ENCODE results near the gene TSNAX.

TSNAX gene

DNA sequence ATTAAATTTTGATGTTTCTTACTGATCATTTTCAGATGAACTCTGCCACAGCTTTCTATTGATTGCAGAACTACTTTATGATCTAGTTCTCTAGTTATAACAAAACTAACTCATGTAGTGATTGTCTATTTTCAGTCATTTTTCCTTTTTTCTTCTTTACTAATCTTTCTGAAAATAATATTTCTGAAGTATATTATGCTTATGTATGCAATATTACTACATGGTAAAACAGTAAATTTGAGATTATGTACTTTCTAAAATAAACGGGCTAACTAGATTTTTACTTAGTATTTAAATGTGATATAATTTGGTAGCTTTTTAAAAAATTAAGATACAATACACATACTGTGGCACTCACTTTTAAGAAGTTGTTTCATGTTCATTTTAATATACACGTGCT, 7.6 kb downstream of the TSNAX start:
- no peak for ATAC-seq

GRCh38 chr1:231540847-231541246, 12.4 kb downstream of the TSNAX start:
- Mint-ChIP-seq H3K27me3 (no peaks in the 10 kb centered on the region), H3K9me3 (peaks cover 7 to 10% of the 10 kb centered on the region in 2 donors), H3K4me1 (peaks cover 6% of the 10 kb centered on the region), H3K4me3 (no peak overlapping the region), H3K27ac (no peak overlapping the region)
- no peak for DNase-seq
- no peak for ATAC-seq

More for the DNA sequence above, 7.6 kb downstream of the TSNAX start:
- H3K27ac Mint-ChIP-seq = no peak overlapping the region
- no peak for DNase-seq
- no peaks in the 10 kb centered on the region for H3K27me3 Mint-ChIP-seq
- peaks cover 5 to 7% of the 10 kb centered on the region in 2 donors for H3K9me3 Mint-ChIP-seq
- no peak overlapping the region for H3K4me3 Mint-ChIP-seq
- peaks cover 26% of the 10 kb centered on the region for H3K4me1 Mint-ChIP-seq

DNA sequence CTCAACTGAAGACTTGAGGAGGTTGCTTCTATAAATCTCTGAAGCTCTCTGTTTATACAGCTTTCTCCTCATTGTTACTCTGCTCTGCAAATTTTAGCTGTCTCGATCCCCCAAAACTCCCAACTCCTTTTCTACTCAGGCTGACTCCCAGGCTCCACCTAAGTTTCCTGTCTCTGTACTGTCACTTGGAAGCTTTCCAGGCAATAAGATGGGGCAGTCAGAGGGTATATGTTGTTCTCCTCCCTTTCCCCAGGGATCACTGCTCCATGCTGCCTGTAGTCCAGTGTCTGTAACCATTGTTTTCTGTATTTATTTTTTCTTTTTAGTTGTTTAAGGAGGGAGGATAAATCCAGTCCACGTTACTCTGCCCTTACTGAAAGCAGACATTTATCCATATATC, 13.4 kb downstream of the TSNAX start:
- Mint-ChIP-seq H3K27me3 (no peaks in the 10 kb centered on the region), H3K9me3 (peaks cover 7 to 10% of the 10 kb centered on the region in 2 donors), H3K4me1 (peaks cover 12% of the 10 kb centered on the region), H3K27ac (no peak overlapping the region), H3K4me3 (no peak overlapping the region)
- no peak for ATAC-seq
- DNase-seq = no peak

- no peak for ATAC-seq
- no peak overlapping the region for H3K4me3 Mint-ChIP-seq
Observed at GRCh38 chr1:231544943-231545592, 16.6 kb downstream of the TSNAX start.

DNA sequence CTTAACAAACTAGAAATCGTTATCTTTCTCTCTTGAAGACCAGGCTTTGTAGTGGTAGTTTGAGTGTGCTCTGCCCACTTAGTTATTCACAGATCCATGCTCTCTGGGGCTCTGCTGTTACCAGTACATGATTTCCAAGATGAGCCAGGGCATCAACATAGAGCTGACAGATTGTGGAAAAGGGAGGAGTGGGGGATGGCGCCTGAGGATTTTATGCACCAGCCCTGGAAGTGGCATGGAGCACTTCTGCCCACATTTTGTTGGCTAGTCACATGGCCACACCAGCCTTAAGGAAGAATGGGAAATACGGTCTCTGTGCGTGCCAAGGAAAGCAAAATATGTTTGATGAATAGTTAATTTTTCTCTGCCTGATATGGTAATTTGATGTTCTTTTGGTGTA, 18.2 kb downstream of the TSNAX start:
- no peak for DNase-seq
- peaks cover 7% of the 10 kb centered on the region for H3K4me1 Mint-ChIP-seq
- H3K27me3 Mint-ChIP-seq = no peaks in the 10 kb centered on the region
- H3K4me3 Mint-ChIP-seq = no peak overlapping the region
- no peaks in the 10 kb centered on the region for H3K9me3 Mint-ChIP-seq
- ATAC-seq = no peak
- H3K27ac Mint-ChIP-seq = peak overlapping the region in 1 of 2 donors; percentile 39

More at GRCh38 chr1:231544943-231545592, 16.6 kb downstream of the TSNAX start:
- Mint-ChIP-seq H3K27ac (no peak overlapping the region), H3K27me3 (no peaks in the 10 kb centered on the region), H3K4me1 (peaks cover 13% of the 10 kb centered on the region), H3K9me3 (peaks cover 7 to 10% of the 10 kb centered on the region in 2 donors)
- DNase-seq = no peak

GRCh38 chr1:231549733-231550447, 21.4 kb downstream of the TSNAX start:
- no peak overlapping the region for H3K27ac Mint-ChIP-seq
- H3K27me3 Mint-ChIP-seq = no peaks in the 10 kb centered on the region
- no peaks in the 10 kb centered on the region for H3K9me3 Mint-ChIP-seq
- DNase-seq (no peak), ATAC-seq (no peak)
- no peak overlapping the region for H3K4me3 Mint-ChIP-seq
- peaks cover 15% of the 10 kb centered on the region for H3K4me1 Mint-ChIP-seq

GRCh38 chr1:231550448-231550781, 21.9 kb downstream of the TSNAX start:
- H3K9me3 Mint-ChIP-seq = no peaks in the 10 kb centered on the region
- ATAC-seq (peak; percentile 45), DNase-seq (no peak)
- H3K4me3 Mint-ChIP-seq = no peak overlapping the region
- H3K27ac Mint-ChIP-seq = no peak overlapping the region
- no peaks in the 10 kb centered on the region for H3K27me3 Mint-ChIP-seq
- peaks cover 20% of the 10 kb centered on the region for H3K4me1 Mint-ChIP-seq

DNA sequence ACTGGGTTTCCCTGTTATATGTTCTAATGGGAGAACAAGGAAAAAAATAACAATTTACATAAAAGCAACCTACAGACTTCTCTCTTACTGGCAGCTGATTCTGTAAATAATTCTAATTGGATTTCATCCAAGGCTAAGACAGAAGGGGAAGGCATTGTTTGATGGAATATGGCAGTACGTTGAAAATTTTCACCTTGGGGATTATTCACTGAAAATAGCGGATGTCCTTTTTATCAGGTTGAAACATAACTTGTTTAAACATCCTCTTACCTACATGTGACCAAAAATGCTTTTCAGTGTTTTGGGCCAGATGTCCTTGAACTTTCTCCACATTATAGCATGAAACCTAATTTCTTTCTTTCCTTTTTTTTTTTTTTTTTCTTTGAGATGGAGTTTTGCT, 24.9 kb downstream of the TSNAX start:
- H3K27ac Mint-ChIP-seq = no peak overlapping the region
- no peaks in the 10 kb centered on the region for H3K9me3 Mint-ChIP-seq
- no peaks in the 10 kb centered on the region for H3K27me3 Mint-ChIP-seq
- DNase-seq (no peak), ATAC-seq (no peak)
- no peak overlapping the region for H3K4me3 Mint-ChIP-seq
- H3K4me1 Mint-ChIP-seq = peaks cover 27% of the 10 kb centered on the region

DNA sequence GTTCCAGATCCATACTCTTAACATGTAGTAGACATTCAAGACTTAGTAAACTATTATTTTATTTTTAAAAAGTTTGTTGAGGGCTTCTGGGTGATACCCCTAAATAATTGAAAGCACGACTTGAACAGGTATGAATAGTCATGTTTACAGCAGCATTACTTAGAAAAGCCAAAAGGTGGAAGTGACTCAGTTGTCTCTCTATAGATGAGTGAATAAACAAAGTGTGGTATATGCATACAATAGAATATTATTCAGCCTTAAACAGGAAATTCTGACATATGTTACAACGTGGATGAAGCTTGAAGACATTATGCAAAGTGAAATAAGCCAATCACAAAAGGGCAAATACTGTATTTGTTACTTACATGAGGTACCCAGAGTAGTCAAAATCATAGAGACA, 26.5 kb downstream of the TSNAX start:
- Mint-ChIP-seq H3K27ac (no peak overlapping the region), H3K27me3 (no peaks in the 10 kb centered on the region), H3K4me3 (no peak overlapping the region), H3K4me1 (peaks cover 29% of the 10 kb centered on the region), H3K9me3 (no peaks in the 10 kb centered on the region)
- DNase-seq = no peak
- ATAC-seq = peak; percentile 84

- DNase-seq = no peak
- H3K4me3 Mint-ChIP-seq = no peak overlapping the region
- no peak for ATAC-seq
- H3K4me1 Mint-ChIP-seq = peaks cover 29% of the 10 kb centered on the region
- no peak overlapping the region for H3K27ac Mint-ChIP-seq
- no peaks in the 10 kb centered on the region for H3K27me3 Mint-ChIP-seq
- no peaks in the 10 kb centered on the region for H3K9me3 Mint-ChIP-seq
Observed at GRCh38 chr1:231557411-231557810, 28.9 kb downstream of the TSNAX start.

DNA sequence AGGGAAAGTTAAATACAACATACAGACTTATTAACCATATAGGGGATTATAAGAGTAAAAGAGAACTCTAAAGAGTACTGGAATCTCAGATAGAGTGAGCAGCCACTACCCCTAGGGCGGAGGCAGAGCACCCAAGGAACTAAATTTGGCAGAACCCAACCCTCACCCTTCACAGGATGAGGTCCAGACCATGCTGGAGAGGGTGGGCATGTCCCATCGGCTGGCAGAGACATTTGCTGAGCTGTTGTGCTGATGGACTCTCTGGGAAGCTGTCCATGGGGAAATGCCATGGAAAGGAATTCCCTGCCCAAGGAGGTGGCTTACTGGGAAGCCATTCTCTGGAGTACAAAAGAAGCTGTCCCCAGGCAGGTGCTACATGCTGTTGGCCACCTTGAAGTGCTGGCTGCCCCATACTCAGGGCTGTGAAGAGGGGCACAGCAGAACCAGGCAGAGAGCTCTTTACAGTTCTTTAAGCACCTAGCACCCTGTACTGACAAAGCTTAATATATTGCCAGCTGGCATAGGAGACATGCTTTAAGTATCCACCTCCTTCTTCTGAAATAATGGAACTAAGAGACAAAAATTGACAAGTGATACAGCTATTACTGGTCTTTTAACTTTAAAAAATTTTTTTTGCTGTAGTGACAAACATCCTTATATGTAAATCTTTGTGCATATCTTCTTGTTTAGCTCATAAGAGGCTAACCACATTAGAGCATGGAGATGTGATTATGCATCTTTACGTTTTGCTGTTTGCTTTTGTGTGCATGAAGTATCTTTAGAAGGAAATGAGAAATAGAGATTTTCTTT, 29.6 kb downstream of the TSNAX start:
- DNase-seq (no peak), ATAC-seq (no peak)
- Mint-ChIP-seq H3K27me3 (no peaks in the 10 kb centered on the region), H3K4me3 (no peak overlapping the region), H3K27ac (no peak overlapping the region), H3K9me3 (no peaks in the 10 kb centered on the region), H3K4me1 (peaks cover 29% of the 10 kb centered on the region)

DNA sequence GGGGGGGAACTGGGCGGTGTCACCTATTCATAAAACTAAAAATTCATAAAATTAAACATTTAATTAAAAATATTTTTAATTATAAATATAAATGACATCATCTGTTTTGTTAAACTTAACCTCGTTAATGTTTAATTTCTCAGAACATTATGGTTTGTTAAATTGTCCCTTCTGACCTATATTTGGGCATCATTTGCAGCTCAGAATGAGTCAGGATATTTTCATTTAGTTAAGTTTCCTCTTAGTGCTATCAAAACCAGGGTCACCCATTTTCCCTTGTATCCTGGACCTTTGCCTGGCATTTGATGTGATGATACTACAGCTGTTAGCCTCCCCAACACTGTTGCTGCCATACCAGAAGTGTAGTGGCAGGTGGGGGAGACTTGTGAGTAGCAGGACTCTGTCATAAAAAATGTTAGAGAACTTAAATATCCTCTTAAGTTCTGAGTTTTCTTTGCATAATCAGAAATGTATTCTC, 30.3 kb downstream of the TSNAX start:
- no peak overlapping the region for H3K4me3 Mint-ChIP-seq
- no peaks in the 10 kb centered on the region for H3K27me3 Mint-ChIP-seq
- H3K27ac Mint-ChIP-seq = no peak overlapping the region
- no peaks in the 10 kb centered on the region for H3K9me3 Mint-ChIP-seq
- no peak for DNase-seq
- peaks cover 29% of the 10 kb centered on the region for H3K4me1 Mint-ChIP-seq
- no peak for ATAC-seq

GRCh38 chr1:231561647-231562383, 33.3 kb downstream of the TSNAX start:
- Mint-ChIP-seq H3K4me3 (no peak overlapping the region), H3K27ac (no peak overlapping the region), H3K27me3 (no peaks in the 10 kb centered on the region), H3K9me3 (no peaks in the 10 kb centered on the region), H3K4me1 (peaks cover 13% of the 10 kb centered on the region)
- DNase-seq (no peak), ATAC-seq (no peak)

- Mint-ChIP-seq H3K27me3 (no peaks in the 10 kb centered on the region), H3K4me1 (peaks cover 3% of the 10 kb centered on the region), H3K4me3 (no peak overlapping the region), H3K9me3 (no peaks in the 10 kb centered on the region), H3K27ac (peak overlapping the region in 1 of 2 donors; percentile 77)
- no peak for DNase-seq
- no peak for ATAC-seq
Observed at GRCh38 chr1:231563247-231563646, 34.8 kb downstream of the TSNAX start.

GRCh38 chr1:231564373-231564772, 35.9 kb downstream of the TSNAX start:
- ATAC-seq (no peak), DNase-seq (no peak)
- Mint-ChIP-seq H3K27ac (no peak overlapping the region), H3K4me1 (no peaks in the 10 kb centered on the region), H3K9me3 (no peaks in the 10 kb centered on the region), H3K4me3 (no peak overlapping the region), H3K27me3 (no peaks in the 10 kb centered on the region)

Measured in stimulated activated naive CD8-positive, alpha-beta T cell treated with anti-CD3 and anti-CD28 coated beads, Interleukin-15, amount 100 ng/mL, for 72 hours (primary cell).